ENCODE measurements around the gene STK17A.

Gene STK17A

DNA sequence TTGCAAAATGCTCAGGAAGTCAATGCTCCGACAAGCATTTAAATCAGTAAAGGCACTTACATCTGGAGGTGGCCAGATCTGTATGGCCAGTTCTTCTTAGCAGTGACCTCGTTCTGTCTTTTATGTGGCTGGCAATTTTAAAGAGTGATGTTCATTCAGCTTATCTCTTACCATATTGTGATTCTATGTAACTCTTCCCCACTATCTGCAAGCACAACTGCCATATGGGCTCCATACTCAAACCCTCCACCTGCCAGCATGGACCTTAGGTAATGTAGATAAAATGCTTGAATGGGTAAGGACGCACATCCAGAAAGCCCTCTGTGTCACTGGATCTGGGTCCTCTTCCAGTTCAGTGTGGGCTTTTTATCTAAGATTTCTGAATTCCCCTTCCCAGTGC is 42.4 kb upstream of the STK17A start:
- Histone ChIP-seq H3K9ac (ENCODE audit: insufficient read length) (no peak overlapping the region), H3K9me3 (ENCODE audit: low read depth, low read length) (no peaks in the 10 kb centered on the region), H3K36me3 (ENCODE audit: insufficient read depth, low read length) (no peaks in the 10 kb centered on the region), H3K4me3 (no peak overlapping the region), H3K27ac (no peak overlapping the region)
- DNase-seq (ENCODE audit: low read depth, low spot score) = no peak
- no peak for TF ChIP-seq POLR2AphosphoS5 (IDR thresholded peaks at IDR 0.05; ENCODE audit: borderline replicate concordance, low read depth, low read length)
- TF ChIP-seq FOXP2 (optimal IDR thresholded peaks at IDR 0.05; ENCODE audit: control extremely low read depth, extremely low read length, insufficient read depth) = no peak
- TF ChIP-seq EZH2 (IDR thresholded peaks at IDR 0.05) = no peak

GRCh38 chr7:43542716-43543115 is 40.2 kb upstream of the STK17A start:
- DNase-seq (ENCODE audit: low read depth, low spot score) = no peak
- Histone ChIP-seq H3K36me3 (ENCODE audit: insufficient read depth, low read length) (no peaks in the 10 kb centered on the region), H3K27ac (no peak overlapping the region), H3K9ac (ENCODE audit: insufficient read length) (no peak overlapping the region), H3K4me3 (no peak overlapping the region), H3K9me3 (ENCODE audit: low read depth, low read length) (no peaks in the 10 kb centered on the region)
- TF ChIP-seq FOXP2 (optimal IDR thresholded peaks at IDR 0.05; ENCODE audit: control extremely low read depth, extremely low read length, insufficient read depth) (no peak), POLR2AphosphoS5 (IDR thresholded peaks at IDR 0.05; ENCODE audit: borderline replicate concordance, low read depth, low read length) (no peak), EZH2 (IDR thresholded peaks at IDR 0.05) (no peak)

DNA sequence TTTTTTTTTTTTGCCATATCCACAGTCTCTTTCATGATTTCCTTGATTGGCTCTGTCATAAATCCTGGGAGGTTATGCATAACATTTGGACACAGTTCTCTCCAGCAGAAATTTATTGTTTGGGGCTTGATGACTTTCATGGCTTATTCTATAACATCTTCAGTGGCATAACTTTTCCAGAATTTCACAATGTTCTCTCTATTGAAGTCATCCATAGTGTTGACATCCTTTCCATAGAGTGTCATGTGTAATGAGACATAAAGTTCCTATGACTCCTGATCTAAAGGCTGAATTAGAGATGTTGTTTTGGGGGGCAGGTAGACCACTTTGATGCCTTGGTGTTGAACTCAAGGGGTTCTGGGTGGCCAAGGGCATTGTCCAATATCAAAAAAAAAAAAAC is 36.7 kb upstream of the STK17A start:
- H3K9ac ChIP-seq (ENCODE audit: insufficient read length) = no peak overlapping the region
- H3K36me3 ChIP-seq (ENCODE audit: insufficient read depth, low read length) = no peaks in the 10 kb centered on the region
- no peak overlapping the region for H3K27ac ChIP-seq
- no peak overlapping the region for H3K4me3 ChIP-seq
- DNase-seq (ENCODE audit: low read depth, low spot score) = no peak
- TF ChIP-seq EZH2 (IDR thresholded peaks at IDR 0.05) = no peak
- TF ChIP-seq FOXP2 (optimal IDR thresholded peaks at IDR 0.05; ENCODE audit: control extremely low read depth, extremely low read length, insufficient read depth) = no peak
- TF ChIP-seq POLR2AphosphoS5 (IDR thresholded peaks at IDR 0.05; ENCODE audit: borderline replicate concordance, low read depth, low read length) = no peak
- no peaks in the 10 kb centered on the region for H3K9me3 ChIP-seq (ENCODE audit: low read depth, low read length)

- H3K4me3 ChIP-seq = no peak overlapping the region
- TF ChIP-seq EZH2 (IDR thresholded peaks at IDR 0.05) (no peak), POLR2AphosphoS5 (IDR thresholded peaks at IDR 0.05; ENCODE audit: borderline replicate concordance, low read depth, low read length) (no peak), FOXP2 (optimal IDR thresholded peaks at IDR 0.05; ENCODE audit: control extremely low read depth, extremely low read length, insufficient read depth) (no peak)
- H3K9ac ChIP-seq (ENCODE audit: insufficient read length) = no peak overlapping the region
- H3K36me3 ChIP-seq (ENCODE audit: insufficient read depth, low read length) = no peaks in the 10 kb centered on the region
- DNase-seq (ENCODE audit: low read depth, low spot score) = no peak
- no peaks in the 10 kb centered on the region for H3K9me3 ChIP-seq (ENCODE audit: low read depth, low read length)
- no peak overlapping the region for H3K27ac ChIP-seq
Observed at GRCh38 chr7:43550427-43550826, 32.5 kb upstream of the STK17A start.

GRCh38 chr7:43552122-43552521 is 30.8 kb upstream of the STK17A start:
- TF ChIP-seq EZH2 (IDR thresholded peaks at IDR 0.05) (no peak), FOXP2 (optimal IDR thresholded peaks at IDR 0.05; ENCODE audit: control extremely low read depth, extremely low read length, insufficient read depth) (no peak), POLR2AphosphoS5 (IDR thresholded peaks at IDR 0.05; ENCODE audit: borderline replicate concordance, low read depth, low read length) (no peak)
- Histone ChIP-seq H3K27ac (no peak overlapping the region), H3K9ac (ENCODE audit: insufficient read length) (no peak overlapping the region), H3K36me3 (ENCODE audit: insufficient read depth, low read length) (no peaks in the 10 kb centered on the region), H3K9me3 (ENCODE audit: low read depth, low read length) (no peaks in the 10 kb centered on the region), H3K4me3 (no peak overlapping the region)
- no peak for DNase-seq (ENCODE audit: low read depth, low spot score)

DNA sequence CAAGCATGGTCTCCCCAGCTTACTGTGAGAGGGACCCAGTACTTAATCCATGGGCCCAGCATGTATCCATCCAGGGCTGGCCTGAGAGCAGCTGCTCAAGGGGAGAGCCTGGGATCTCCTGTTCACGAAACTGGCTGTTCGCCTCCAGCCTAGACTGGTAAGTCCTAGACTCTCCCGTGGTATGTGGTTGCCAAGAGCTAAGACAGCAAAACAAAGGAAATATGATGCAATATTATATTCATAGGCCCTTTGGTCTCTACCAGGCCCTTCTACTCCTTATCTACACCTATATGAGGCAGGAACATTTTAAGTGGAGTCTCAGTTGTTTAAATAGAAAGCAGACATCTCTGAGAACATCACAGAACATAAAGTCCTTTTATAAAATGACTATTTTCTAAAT is 28.9 kb upstream of the STK17A start:
- Histone ChIP-seq H3K9ac (ENCODE audit: insufficient read length) (no peak overlapping the region), H3K27ac (no peak overlapping the region), H3K9me3 (ENCODE audit: low read depth, low read length) (no peaks in the 10 kb centered on the region), H3K36me3 (ENCODE audit: insufficient read depth, low read length) (no peaks in the 10 kb centered on the region), H3K4me3 (no peak overlapping the region)
- TF ChIP-seq POLR2AphosphoS5 (IDR thresholded peaks at IDR 0.05; ENCODE audit: borderline replicate concordance, low read depth, low read length) = no peak
- no peak for TF ChIP-seq FOXP2 (optimal IDR thresholded peaks at IDR 0.05; ENCODE audit: control extremely low read depth, extremely low read length, insufficient read depth)
- TF ChIP-seq EZH2 (IDR thresholded peaks at IDR 0.05) = no peak
- no peak for DNase-seq (ENCODE audit: low read depth, low spot score)

- Histone ChIP-seq H3K9me3 (ENCODE audit: low read depth, low read length) (no peaks in the 10 kb centered on the region), H3K36me3 (ENCODE audit: insufficient read depth, low read length) (no peaks in the 10 kb centered on the region), H3K9ac (ENCODE audit: insufficient read length) (no peak overlapping the region), H3K4me3 (no peak overlapping the region), H3K27ac (no peak overlapping the region)
- no peak for TF ChIP-seq POLR2AphosphoS5 (IDR thresholded peaks at IDR 0.05; ENCODE audit: borderline replicate concordance, low read depth, low read length)
- no peak for TF ChIP-seq EZH2 (IDR thresholded peaks at IDR 0.05)
- TF ChIP-seq FOXP2 (optimal IDR thresholded peaks at IDR 0.05; ENCODE audit: control extremely low read depth, extremely low read length, insufficient read depth) = no peak
- DNase-seq (ENCODE audit: low read depth, low spot score) = no peak
Observed at GRCh38 chr7:43554423-43554822, 28.5 kb upstream of the STK17A start.

DNA sequence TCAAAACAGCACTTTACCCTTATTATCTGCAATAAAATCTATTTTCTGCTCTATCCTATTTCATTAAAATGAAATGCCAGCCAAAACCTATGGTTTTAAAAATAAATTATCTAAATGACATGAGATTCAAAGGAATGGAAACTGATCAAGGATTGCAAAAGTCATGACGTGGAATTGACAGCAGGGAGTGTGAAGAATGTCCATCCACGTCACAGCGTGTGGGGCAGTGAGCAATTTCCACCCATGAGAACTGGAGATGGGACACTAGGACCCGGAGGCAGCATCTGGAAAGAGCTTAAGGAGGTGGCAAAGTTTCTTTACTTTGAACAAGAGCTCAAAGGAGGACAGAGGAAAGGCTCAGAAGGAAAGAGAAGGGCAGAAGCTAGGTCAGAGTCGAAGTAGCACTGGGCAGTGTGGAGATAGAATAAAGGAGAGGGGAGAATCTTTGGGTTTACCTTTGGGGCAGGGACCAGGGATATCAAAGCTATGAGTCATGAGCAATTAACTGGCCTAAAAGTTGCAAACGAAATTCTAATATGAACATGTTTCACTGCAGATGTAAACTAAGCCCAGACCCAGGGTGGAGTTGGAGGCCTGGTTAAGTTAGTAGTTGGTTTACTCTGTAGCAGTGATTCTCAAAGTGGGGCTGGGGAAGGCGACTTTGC is 24.9 kb upstream of the STK17A start:
- no peak overlapping the region for H3K4me3 ChIP-seq
- no peaks in the 10 kb centered on the region for H3K36me3 ChIP-seq (ENCODE audit: insufficient read depth, low read length)
- no peak overlapping the region for H3K27ac ChIP-seq
- no peak overlapping the region for H3K9ac ChIP-seq (ENCODE audit: insufficient read length)
- DNase-seq (ENCODE audit: low read depth, low spot score) = no peak
- TF ChIP-seq POLR2AphosphoS5 (IDR thresholded peaks at IDR 0.05; ENCODE audit: borderline replicate concordance, low read depth, low read length) (no peak), FOXP2 (optimal IDR thresholded peaks at IDR 0.05; ENCODE audit: control extremely low read depth, extremely low read length, insufficient read depth) (no peak), EZH2 (IDR thresholded peaks at IDR 0.05) (no peak)
- H3K9me3 ChIP-seq (ENCODE audit: low read depth, low read length) = no peaks in the 10 kb centered on the region

Measured in SK-N-MC (cell line).